GM18867 (cell line): ENCODE results near the gene IRF2BP2.

Source experiments
- ATAC-seq: cut with Tn5 transposase; IDR thresholded peaks from one replicate; pipeline ENCODE4 v1.9.1; 2021; ENCODE audit warnings: mild to moderate bottlenecking, moderate library complexity; ENCODE audit not compliant: unreplicated experiment

The IRF2BP2 gene

GRCh38 chr1:234559902-234560676, 49.9 kb downstream of the IRF2BP2 start:
- no peak for ATAC-seq

- ATAC-seq: no peak
Observed at GRCh38 chr1:234559152-234559901, 50.7 kb downstream of the IRF2BP2 start.

- ATAC-seq: no peak
Observed at GRCh38 chr1:234558330-234558836, 51.6 kb downstream of the IRF2BP2 start.

- no peak for ATAC-seq
Observed at GRCh38 chr1:234556245-234556943, 53.6 kb downstream of the IRF2BP2 start.

GRCh38 chr1:234555390-234556024, 54.5 kb downstream of the IRF2BP2 start:
- ATAC-seq: no peak

- ATAC-seq: no peak
Observed at GRCh38 chr1:234554698-234555311, 55.2 kb downstream of the IRF2BP2 start.
